ENCODE results near the gene TRMT5. TPM values are rescaled to one million over a fixed set of nuclear protein-coding genes. Genes with fewer than 3 reads are reported as not detected.

The TRMT5 gene
- total and polyA plus RNA-seq, 2 of the 4 experiments (the other 2 are of a cell fraction): 5.0 to 10.4 TPM

DNA sequence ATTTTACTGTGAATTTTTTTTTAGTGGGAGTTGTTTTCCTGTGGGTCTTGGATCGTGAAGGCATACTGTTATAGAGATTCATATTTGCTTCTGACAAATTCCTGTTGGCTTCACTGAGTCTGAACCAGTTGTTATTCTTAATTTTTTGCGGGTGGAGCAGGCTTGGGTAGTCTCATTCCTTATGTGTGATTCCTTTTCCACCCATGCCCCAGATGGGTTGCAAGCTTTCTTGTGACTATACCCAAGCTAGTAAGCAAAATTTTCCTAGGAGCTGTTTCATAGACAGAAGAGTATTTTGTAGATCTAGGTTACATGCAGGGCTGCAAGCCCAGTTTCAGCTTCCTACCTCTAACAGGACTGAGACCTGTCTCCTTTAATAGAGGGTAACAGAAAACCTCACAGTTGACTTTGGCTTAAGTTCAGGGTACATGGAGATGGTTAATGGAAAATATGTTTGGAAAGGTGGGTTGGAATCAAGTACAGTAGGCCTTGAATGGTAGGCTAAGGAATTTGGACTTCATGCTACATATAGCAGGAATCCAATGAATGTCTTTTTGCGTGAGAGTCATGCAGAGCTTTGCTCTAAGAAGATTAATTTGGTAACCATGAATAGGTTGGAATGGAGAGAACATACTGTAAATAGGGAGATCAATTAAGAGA is 29.0 kb downstream of the TRMT5 start:
- H2BK15ac ChIP-seq (ENCODE audit: low read depth, low read length): no peak overlapping the region

More for the DNA sequence above, 29.0 kb downstream of the TRMT5 start:
- ChIA-PET POLR2A (ENCODE audit: unreplicated experiment) (no interaction called here), CTCF (no interaction called here)
- H4K8ac ChIP-seq (ENCODE audit: low read depth in 2 of 2, low read length in 2 of 2): no peak overlapping the region
- H3K4ac ChIP-seq (ENCODE audit: low read depth, low read length): no peak overlapping the region
- H3K27me3 ChIP-seq (ENCODE audit: control insufficient read depth, insufficient read depth, low read length): no peaks in the 10 kb centered on the region
- no peak overlapping the region for H3K18ac ChIP-seq (ENCODE audit: low read depth, low read length)
- TF ChIP-seq BHLHE40 (IDR thresholded peaks at IDR 0.05; ENCODE audit: low read depth, low read length) (no peak), MAFK (IDR thresholded peaks at IDR 0.05; ENCODE audit: low read depth, low read length) (no peak), SMC3 (IDR thresholded peaks at IDR 0.05; ENCODE audit: low read depth, low read length) (no peak)
- TF ChIP-seq, protein P1, sequence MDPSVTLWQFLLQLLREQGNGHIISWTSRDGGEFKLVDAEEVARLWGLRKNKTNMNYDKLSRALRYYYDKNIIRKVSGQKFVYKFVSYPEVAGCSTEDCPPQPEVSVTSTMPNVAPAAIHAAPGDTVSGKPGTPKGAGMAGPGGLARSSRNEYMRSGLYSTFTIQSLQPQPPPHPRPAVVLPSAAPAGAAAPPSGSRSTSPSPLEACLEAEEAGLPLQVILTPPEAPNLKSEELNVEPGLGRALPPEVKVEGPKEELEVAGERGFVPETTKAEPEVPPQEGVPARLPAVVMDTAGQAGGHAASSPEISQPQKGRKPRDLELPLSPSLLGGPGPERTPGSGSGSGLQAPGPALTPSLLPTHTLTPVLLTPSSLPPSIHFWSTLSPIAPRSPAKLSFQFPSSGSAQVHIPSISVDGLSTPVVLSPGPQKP (IDR thresholded peaks at IDR 0.05; ENCODE audit: borderline replicate concordance, low read depth, low read length): no peak
- TF ChIP-seq, protein P2, sequence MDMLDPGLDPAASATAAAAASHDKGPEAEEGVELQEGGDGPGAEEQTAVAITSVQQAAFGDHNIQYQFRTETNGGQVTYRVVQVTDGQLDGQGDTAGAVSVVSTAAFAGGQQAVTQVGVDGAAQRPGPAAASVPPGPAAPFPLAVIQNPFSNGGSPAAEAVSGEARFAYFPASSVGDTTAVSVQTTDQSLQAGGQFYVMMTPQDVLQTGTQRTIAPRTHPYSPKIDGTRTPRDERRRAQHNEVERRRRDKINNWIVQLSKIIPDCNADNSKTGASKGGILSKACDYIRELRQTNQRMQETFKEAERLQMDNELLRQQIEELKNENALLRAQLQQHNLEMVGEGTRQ (IDR thresholded peaks at IDR 0.05; ENCODE audit: low read depth, low read length): no peak
- dilution Hi-C loops (cut with HindIII; ENCODE audit: low sequenced_read_pairs, unreplicated experiment) (no loop called here), in situ Hi-C loops (cut with MboI; ENCODE audit: low sequenced_read_pairs) (no loop called here), intact Hi-C loops (cut with micrococcal nuclease) (no loop called here)
- H4K5ac ChIP-seq (ENCODE audit: low read depth, low read length): no peak overlapping the region
- H2BK5ac ChIP-seq (ENCODE audit: low read depth, low read length, poor library complexity, severe bottlenecking): no peak overlapping the region
- no peak overlapping the region for H3K4me3 ChIP-seq (ENCODE audit: insufficient read depth, low read depth, low read length)
- ATAC-seq (ENCODE audit: low read depth) (no peak), DNase-seq (no peak)
- no peak overlapping the region for H3K56ac ChIP-seq (ENCODE audit: extremely low read depth, insufficient read depth, low read length)
- no peak overlapping the region for H3K9ac ChIP-seq (ENCODE audit: low read depth, low read length)
- no peak overlapping the region for H2AFZ ChIP-seq (replicated peaks; ENCODE audit: low read length, poor library complexity)
- H4K91ac ChIP-seq (ENCODE audit: insufficient read depth, low read depth, low read length): no peak overlapping the region
- H3K9me1 ChIP-seq (ENCODE audit: insufficient read depth, low read length): no peaks in the 10 kb centered on the region
- H2AK9ac ChIP-seq (replicated peaks; ENCODE audit: low read depth, low read length, poor library complexity): no peak overlapping the region
- no CpG with 5 or more reads among the region's 3 CpGs for WGBS, 2 experiments (ENCODE audit: extremely low coverage in 2 of 2, insufficient read length in 1 of 2)
- H3K23ac ChIP-seq (ENCODE audit: low read depth, low read length): no peak overlapping the region
- no peak overlapping the region for H3K14ac ChIP-seq (replicated peaks; ENCODE audit: low read depth, low read length)
- no TSS peak for BruUV-seq (replicated peaks)
- H3K79me1 ChIP-seq (ENCODE audit: low read depth in 1 of 2, low read length in 2 of 2): peaks cover 0 to 3% of the 10 kb centered on the region in 2 experiments; a peak in 3 of 4 replicates
- H2BK20ac ChIP-seq (ENCODE audit: low read depth, low read length): no peak overlapping the region
- no peak overlapping the region for H2AK5ac ChIP-seq (ENCODE audit: low read depth, low read length)
- H3K27ac ChIP-seq (ENCODE audit: insufficient read depth, low read length): no peak overlapping the region
- H3K4me1 ChIP-seq (ENCODE audit: control insufficient read depth, insufficient read depth, low read length): no peaks in the 10 kb centered on the region; the same call in 1 of the 2 replicates
- H4K20me1 ChIP-seq (ENCODE audit: insufficient read depth, low read length): no peaks in the 10 kb centered on the region
- no peak overlapping the region for H2BK120ac ChIP-seq (ENCODE audit: low read depth, low read length)
- H3K9me3 ChIP-seq (ENCODE audit: control insufficient read depth, insufficient read depth, low read length): no peaks in the 10 kb centered on the region
- H3K4me2 ChIP-seq (ENCODE audit: low read depth, low read length): no peak overlapping the region
- H3K36me3 ChIP-seq (ENCODE audit: control insufficient read depth, insufficient read depth, low read length): no peaks in the 10 kb centered on the region

Data from IMR-90 (cell line).